HFF-Myc (cell line): ENCODE measurements around the gene TRIM45.

Source experiments
- DNase-seq: peaks from one replicate; pipeline ENCODE4 v3.0.0-alpha.2; 2011; ENCODE audit warnings: low read depth; ENCODE audit errors: extremely low read depth
- H3K4me3 ChIP-seq: replicated peaks from 2 replicates; pipeline ENCODE4 v1.5.1; 2011; ENCODE audit warnings: low read depth, mild to moderate bottlenecking, control low read depth, low read length
- TF ChIP-seq, protein P1 (sequence below): IDR thresholded peaks from 2 replicates; pipeline ENCODE4 v1.5.1; 2012; ENCODE audit warnings: mild to moderate bottlenecking, low read depth, low read length, control low read depth; ENCODE audit errors: missing control alignments

TRIM45 gene

GRCh38 chr1:117114877-117115276 lies 6.7 kb downstream of the TRIM45 start:
- TF ChIP-seq, protein P1, sequence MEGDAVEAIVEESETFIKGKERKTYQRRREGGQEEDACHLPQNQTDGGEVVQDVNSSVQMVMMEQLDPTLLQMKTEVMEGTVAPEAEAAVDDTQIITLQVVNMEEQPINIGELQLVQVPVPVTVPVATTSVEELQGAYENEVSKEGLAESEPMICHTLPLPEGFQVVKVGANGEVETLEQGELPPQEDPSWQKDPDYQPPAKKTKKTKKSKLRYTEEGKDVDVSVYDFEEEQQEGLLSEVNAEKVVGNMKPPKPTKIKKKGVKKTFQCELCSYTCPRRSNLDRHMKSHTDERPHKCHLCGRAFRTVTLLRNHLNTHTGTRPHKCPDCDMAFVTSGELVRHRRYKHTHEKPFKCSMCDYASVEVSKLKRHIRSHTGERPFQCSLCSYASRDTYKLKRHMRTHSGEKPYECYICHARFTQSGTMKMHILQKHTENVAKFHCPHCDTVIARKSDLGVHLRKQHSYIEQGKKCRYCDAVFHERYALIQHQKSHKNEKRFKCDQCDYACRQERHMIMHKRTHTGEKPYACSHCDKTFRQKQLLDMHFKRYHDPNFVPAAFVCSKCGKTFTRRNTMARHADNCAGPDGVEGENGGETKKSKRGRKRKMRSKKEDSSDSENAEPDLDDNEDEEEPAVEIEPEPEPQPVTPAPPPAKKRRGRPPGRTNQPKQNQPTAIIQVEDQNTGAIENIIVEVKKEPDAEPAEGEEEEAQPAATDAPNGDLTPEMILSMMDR, result no peak
- no peak for DNase-seq
- H3K4me3 ChIP-seq, result no peak overlapping the region

GRCh38 chr1:117113199-117113598 lies 8.3 kb downstream of the TRIM45 start:
- TF ChIP-seq, protein P1, result no peak
- H3K4me3 ChIP-seq, result no peak overlapping the region
- DNase-seq, result no peak

DNA sequence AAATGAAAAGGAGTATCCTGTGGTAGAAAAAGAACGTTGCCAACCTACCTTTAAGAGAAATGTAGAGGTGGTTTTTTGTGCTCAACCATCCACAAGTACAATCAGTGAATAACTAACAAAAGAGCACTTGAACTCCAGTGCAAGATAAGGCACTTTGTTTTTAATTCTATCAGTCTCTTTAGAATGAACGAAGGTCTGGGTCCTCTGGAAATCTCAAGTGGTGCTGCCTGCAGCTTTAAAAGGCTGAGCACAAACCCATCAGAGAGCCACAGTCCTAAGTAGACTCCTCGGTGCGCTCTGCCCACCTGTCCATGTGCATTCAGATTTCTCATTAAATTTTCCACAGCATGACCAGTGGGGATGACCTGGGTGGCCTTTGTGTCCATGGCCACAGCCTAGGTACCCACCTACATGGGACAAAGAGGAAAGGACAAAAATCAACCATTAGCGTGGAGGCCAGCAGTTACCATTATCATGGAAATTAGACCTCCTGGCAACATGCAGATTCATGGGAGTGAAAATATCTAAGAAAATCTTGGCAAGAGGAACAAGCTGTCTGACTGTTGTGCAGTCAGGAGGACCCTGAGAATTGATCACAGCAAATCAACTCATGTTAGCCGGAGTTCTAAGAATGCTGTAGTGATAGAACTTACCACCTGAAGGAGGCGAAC lies 9.4 kb downstream of the TRIM45 start:
- DNase-seq, result no peak
- TF ChIP-seq, protein P1, result no peak
- H3K4me3 ChIP-seq, result no peak overlapping the region

DNA sequence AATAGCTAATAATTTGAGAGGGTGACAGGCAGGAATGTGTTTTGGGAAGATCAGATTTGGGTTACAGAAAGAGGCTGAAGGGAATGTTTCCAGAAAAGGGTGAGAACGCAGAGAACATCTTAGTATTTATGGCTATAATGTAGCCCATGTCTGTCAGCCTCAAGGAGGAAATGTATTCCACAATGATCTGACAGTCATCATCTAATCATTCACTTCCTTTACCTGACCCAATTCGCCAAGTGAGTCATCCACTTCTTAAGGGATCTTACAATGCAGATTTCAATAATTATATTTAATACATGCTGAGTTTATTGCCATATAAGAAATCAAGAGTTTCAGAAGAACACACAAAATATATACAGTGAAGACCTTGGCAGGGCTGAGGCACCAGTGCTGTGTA lies 10.8 kb downstream of the TRIM45 start:
- no peak overlapping the region for H3K4me3 ChIP-seq
- TF ChIP-seq, protein P1, result no peak
- no peak for DNase-seq

- TF ChIP-seq, protein P1, result no peak
- H3K4me3 ChIP-seq, result no peak overlapping the region
- no peak for DNase-seq
Observed at GRCh38 chr1:117107364-117107763, 14.2 kb downstream of the TRIM45 start.

DNA sequence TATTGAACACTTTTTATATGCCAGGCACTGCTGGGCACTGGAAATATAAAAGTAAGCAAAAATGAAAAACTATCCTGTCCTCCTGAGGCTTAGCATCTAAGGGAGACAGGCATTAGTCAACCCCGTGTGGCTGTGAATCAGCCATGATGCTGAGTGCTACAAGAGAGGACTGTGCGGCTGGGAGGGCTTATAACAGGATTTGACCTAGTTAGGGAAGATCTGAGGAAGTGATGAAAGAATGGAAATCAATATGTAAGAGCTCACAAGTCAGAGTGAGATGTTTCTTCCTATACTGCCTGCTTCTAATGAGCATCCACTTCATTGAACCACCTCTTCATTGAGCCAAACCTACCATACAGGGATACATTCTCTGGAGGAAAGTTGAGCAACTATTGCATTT lies 15.1 kb downstream of the TRIM45 start:
- no peak for DNase-seq
- H3K4me3 ChIP-seq, result no peak overlapping the region
- TF ChIP-seq, protein P1, result no peak

- TF ChIP-seq, protein P1, result no peak
- H3K4me3 ChIP-seq, result no peak overlapping the region
- no peak for DNase-seq
Observed at GRCh38 chr1:117105722-117106121, 15.8 kb downstream of the TRIM45 start.
